GM06990 (cell line): ENCODE results near the gene WDR81.
"Not testable (repeated sequence)": the region's sequence is repeated elsewhere in the genome, so short reads cannot be mapped to it uniquely, and the experiment has no call there.

Source experiments
- DNase-seq: peaks from one replicate; pipeline ENCODE4 v3.0.0-alpha.2; 2011; ENCODE audit not compliant: insufficient read length; ENCODE audit errors: extremely low read depth
- H3K27me3 ChIP-seq: replicated peaks from 2 replicates; pipeline ENCODE4 v1.6.0; 2011; ENCODE audit warnings: low read length; ENCODE audit not compliant: control insufficient read depth, insufficient read depth
- H3K36me3 ChIP-seq: 2 replicates; pipeline ENCODE4 v1.5.1; 2011; ENCODE audit warnings: low read length; ENCODE audit not compliant: control insufficient read depth, insufficient read depth
- H3K4me3 ChIP-seq: replicated peaks from 2 replicates; pipeline ENCODE4 v1.5.1; 2011; ENCODE audit warnings: low read depth, mild to moderate bottlenecking, control low read depth, low read length
- CTCF ChIP-seq: IDR thresholded peaks from 2 replicates; pipeline ENCODE4 v1.5.1; 2011; ENCODE audit warnings: low read length, control low read depth, mild to moderate bottlenecking, inconsistent platforms; ENCODE audit not compliant: insufficient read depth, poor library complexity, severe bottlenecking

WDR81 gene

GRCh38 chr17:1705004-1705403 lies 19.5 kb upstream of the WDR81 start:
- no peak for DNase-seq
- TF ChIP-seq CTCF: no peak
- H3K36me3 ChIP-seq: no peaks in the 10 kb centered on the region
- no peak overlapping the region for H3K4me3 ChIP-seq
- H3K27me3 ChIP-seq: no peaks in the 10 kb centered on the region

GRCh38 chr17:1707107-1707506 lies 17.4 kb upstream of the WDR81 start:
- no peak for TF ChIP-seq CTCF
- H3K27me3 ChIP-seq: no peaks in the 10 kb centered on the region
- no peak for DNase-seq
- no peaks in the 10 kb centered on the region for H3K36me3 ChIP-seq
- no peak overlapping the region for H3K4me3 ChIP-seq

- H3K27me3 ChIP-seq, DNase-seq, H3K4me3 ChIP-seq: not testable (repeated sequence)
- H3K36me3 ChIP-seq: peaks cover 11% of the 10 kb centered on the region
These were observed 15.6 kb upstream of the WDR81 start for GRCh38 chr17:1708791-1709346.

- DNase-seq: no peak
- Histone ChIP-seq H3K4me3 (peak overlapping the region; percentile 55), H3K27me3 (no peaks in the 10 kb centered on the region), H3K36me3 (peaks cover 12% of the 10 kb centered on the region)
- no peak for TF ChIP-seq CTCF
These were observed 15.0 kb upstream of the WDR81 start for GRCh38 chr17:1709403-1709951.

GRCh38 chr17:1709971-1710806 lies 14.3 kb upstream of the WDR81 start, which contains the start of gene TLCD2:
TLCD2 (minus strand) TSS chr17:1710377; CDS start chr17:1710242, 135 bp downstream.
- H3K27me3 ChIP-seq: no peaks in the 10 kb centered on the region
- no peak for DNase-seq
- TF ChIP-seq CTCF: no peak
- peaks cover 12% of the 10 kb centered on the region for H3K36me3 ChIP-seq
- H3K4me3 ChIP-seq: peak within 1 kb of the TSS; percentile 55

- DNase-seq: no peak
- TF ChIP-seq CTCF: no peak
- peaks cover 12% of the 10 kb centered on the region for H3K36me3 ChIP-seq
- peak overlapping the region; percentile 55 for H3K4me3 ChIP-seq
- no peaks in the 10 kb centered on the region for H3K27me3 ChIP-seq
These were observed 13.5 kb upstream of the WDR81 start for GRCh38 chr17:1710807-1711553.
